Measurements from ENCODE around the gene TIGD6.

The TIGD6 gene

GRCh38 chr5:150016537-150016936, 16.1 kb upstream of the TIGD6 start:
- no peak for DNase-seq (ENCODE audit: low spot score)

GRCh38 chr5:150015415-150015814, 15.0 kb upstream of the TIGD6 start:
- no peak for DNase-seq (ENCODE audit: low spot score)

- no peak for DNase-seq (ENCODE audit: low spot score)
Observed at GRCh38 chr5:150014456-150014855, 14.0 kb upstream of the TIGD6 start.

GRCh38 chr5:150013931-150014330, 13.5 kb upstream of the TIGD6 start:
- DNase-seq (ENCODE audit: low spot score): no peak

- DNase-seq (ENCODE audit: low spot score): no peak
Observed at GRCh38 chr5:150009671-150010387, 9.4 kb upstream of the TIGD6 start.

GRCh38 chr5:150007050-150007449, 6.6 kb upstream of the TIGD6 start:
- DNase-seq (ENCODE audit: low spot score): no peak

GRCh38 chr5:150006318-150006717, 5.9 kb upstream of the TIGD6 start:
- no peak for DNase-seq (ENCODE audit: low spot score)

- peak; percentile 78 for DNase-seq (ENCODE audit: low spot score)
Observed at GRCh38 chr5:150001660-150002486, 1.4 kb upstream of the TIGD6 start.

GRCh38 chr5:150000990-150001659, 671 bp upstream of the TIGD6 start:
- peak; percentile 27 for DNase-seq (ENCODE audit: low spot score)

- DNase-seq (ENCODE audit: low spot score): no peak
Observed at GRCh38 chr5:149999866-150000255, 593 bp downstream of the TIGD6 start.

GRCh38 chr5:149999359-149999758, 1.1 kb downstream of the TIGD6 start:
- DNase-seq (ENCODE audit: low spot score): no peak

- DNase-seq (ENCODE audit: low spot score): no peak
Observed at GRCh38 chr5:149998281-149998680, 2.2 kb downstream of the TIGD6 start.

GRCh38 chr5:149996205-149996890, 4.1 kb downstream of the TIGD6 start:
- DNase-seq (ENCODE audit: low spot score): no peak

GRCh38 chr5:149995385-149996204, 4.9 kb downstream of the TIGD6 start:
- DNase-seq (ENCODE audit: low spot score): no peak

GRCh38 chr5:149993471-149993870, 7.0 kb downstream of the TIGD6 start:
- DNase-seq (ENCODE audit: low spot score): no peak

- DNase-seq (ENCODE audit: low spot score): peak; percentile 80
Observed at GRCh38 chr5:149990518-149991376, 9.7 kb downstream of the TIGD6 start.

GRCh38 chr5:149988126-149988525, 12.3 kb downstream of the TIGD6 start:
- DNase-seq (ENCODE audit: low spot score): no peak

GRCh38 chr5:149982505-149982904, 17.9 kb downstream of the TIGD6 start:
- DNase-seq (ENCODE audit: low spot score): no peak

- no peak for DNase-seq (ENCODE audit: low spot score)
Observed at GRCh38 chr5:149981206-149981605, 19.2 kb downstream of the TIGD6 start.

GRCh38 chr5:149979896-149980295, 20.6 kb downstream of the TIGD6 start:
- no peak for DNase-seq (ENCODE audit: low spot score)

All from LoVo (cell line).